ENCODE data around the gene CAPN2.

- TF ChIP-seq CTCF (conservative IDR thresholded peaks at IDR 0.05; ENCODE audit: low read length) (no peak), EZH2phosphoT487 (IDR thresholded peaks at IDR 0.05; ENCODE audit: borderline replicate concordance, low read depth, low read length) (no peak)
Measured at GRCh38 chr1:223747838-223748335, 35.5 kb downstream of the CAPN2 start.

Data from OCI-LY7 (cell line).